ENCODE measurements around the gene AKIRIN1.

- TF ChIP-seq PKNOX1 (IDR thresholded peaks at IDR 0.05) (no peak), BHLHE40 (IDR thresholded peaks at IDR 0.05; ENCODE audit: borderline replicate concordance) (no peak), SUZ12 (IDR thresholded peaks at IDR 0.05) (no peak), FOXK2 (IDR thresholded peaks at IDR 0.05) (no peak), TARDBP (IDR thresholded peaks at IDR 0.05) (no peak), FOXM1 (IDR thresholded peaks at IDR 0.05; ENCODE audit: borderline replicate concordance) (no peak), L3MBTL2 (conservative IDR thresholded peaks at IDR 0.05) (no peak)
These were observed 49.5 kb upstream of the AKIRIN1 start, which contains the start of gene RHBDL2 for GRCh38 chr1:38941527-38942019.

Data from HEK293T (cell line).